HCT116 (cell line): Measurements from ENCODE around the gene ZSCAN5B. TPM values are rescaled to one million over a fixed set of nuclear protein-coding genes. Genes with fewer than 3 reads are reported as not detected.
A peak's percentile ranks its signal among the peaks of the same experiment; 100 is the strongest.

ENCODE experiments used
- ATAC-seq: fragments of 200-7000 bp; cut with Tn5 transposase; 2 replicates; pipeline ENCODE4 v1.9.1; 2020; ENCODE audit warnings: mild to moderate bottlenecking, moderate library complexity
- BruUV-seq: library from RNA; stranded (reverse); fragments of 400-500 nt; replicated peaks from 2 replicates; lab custom pipeline; 2021; lab: Mats Ljungman, UMichigan
- CTCF ChIA-PET: fragments of 300-600 bp; sonication (Branson Sonifier 250); formaldehyde crosslinking; loops from one replicate; lab custom pipeline; 2021; ENCODE audit warnings: antibody characterized with exemption; lab: Charles Lee
- POLR2A ChIA-PET: fragments of 300-600, 350-600 bp; sonication (Branson Sonifier 250); formaldehyde crosslinking; loops from one replicate; lab custom pipeline; 2021; ENCODE audit warnings: antibody characterized with exemption; lab: Charles Lee
- RAD21 ChIA-PET, 2 experiments: fragments of 300-600 bp; sonication (Branson Sonifier 250); formaldehyde crosslinking; loops; one replicate each; lab custom pipeline; 2023; ENCODE audit warnings: low total read pairs in 2 of 2; ENCODE audit not compliant: uncharacterized antibody in 2 of 2, unreplicated experiment in 2 of 2, low non-redundant PET in 1 of 2; lab: Charles Lee
- DNase-seq: peaks from one replicate; pipeline ENCODE4 v3.0.0-alpha.2; 2010; ENCODE audit warnings: low read depth, low spot score
- H2AFZ ChIP-seq: fragments of 200-600 bp; shearing (Covaris generic), sonication (generic); 2 replicates; pipeline ENCODE4 v1.6.1; 2017; ENCODE audit warnings: low read depth, mixed run types, mixed read lengths, antibody characterized with exemption, low read length; ENCODE audit not compliant: poor library complexity, severe bottlenecking
- H3K27ac ChIP-seq: 2 replicates; pipeline ENCODE4 v1.5.1; 2012; ENCODE audit warnings: low read depth, low read length
- H3K27me3 ChIP-seq: fragments of 200-600 bp; sonication (generic); 2 replicates; pipeline ENCODE4 v1.6.1; 2016; ENCODE audit warnings: mixed run types, low read length, mixed read lengths; ENCODE audit not compliant: insufficient read depth
- H3K36me3 ChIP-seq, 2 experiments: fragments of 200-500 bp in 1 of 2; fragments of 200-600 bp in 1 of 2; sonication (Bioruptor generic) in 1 of 2; sonication (generic) in 1 of 2; 2 replicates each; pipeline versions ENCODE4 v1.5.1 to v1.6.1; 2014 to 2016; ENCODE audit warnings: low read length in 2 of 2, inconsistent platforms in 1 of 2, mixed read lengths in 1 of 2, mixed run types in 1 of 2; ENCODE audit not compliant: insufficient read depth in 2 of 2, control insufficient read depth in 1 of 2
- H3K4me1 ChIP-seq, 2 experiments: fragments of 200-600 bp in 1 of 2; sonication (generic) in 1 of 2; 2 replicates each; pipeline versions ENCODE4 v1.5.1 to v1.6.1; 2012 to 2017; ENCODE audit warnings: low read length in 2 of 2, inconsistent platforms in 1 of 2, mild to moderate bottlenecking in 1 of 2, mixed read lengths in 1 of 2, mixed run types in 1 of 2, moderate library complexity in 1 of 2; ENCODE audit not compliant: insufficient read depth in 2 of 2, control insufficient read depth in 1 of 2
- H3K4me2 ChIP-seq: fragments of 200-600 bp; sonication (generic); 2 replicates; pipeline ENCODE4 v1.6.1; 2017; ENCODE audit warnings: mixed run types, low read length, mixed read lengths
- H3K4me3 ChIP-seq, 2 experiments: fragments of 200-600 bp in 1 of 2; sonication (generic) in 1 of 2; replicated peaks in 1 of 2; 2 replicates each; pipeline ENCODE4 v1.5.1; 2011 to 2016; ENCODE audit warnings: low read length in 2 of 2, control low read depth in 1 of 2, low read depth in 1 of 2, mild to moderate bottlenecking in 1 of 2, mixed read lengths in 1 of 2, mixed run types in 1 of 2
- H3K79me2 ChIP-seq: fragments of 200-600 bp; sonication (generic); 2 replicates; pipeline ENCODE4 v1.6.1; 2017; ENCODE audit warnings: mild to moderate bottlenecking, mixed run types, low read length, moderate library complexity, mixed read lengths; ENCODE audit not compliant: insufficient read depth
- H3K9ac ChIP-seq: fragments of 200-600 bp; sonication (generic); 2 replicates; pipeline ENCODE4 v1.6.1; 2016; ENCODE audit warnings: low read length, mixed read lengths
- H3K9me2 ChIP-seq: fragments of 200-600 bp; sonication (generic), shearing (Covaris generic); 2 replicates; pipeline ENCODE4 v1.6.1; 2017; ENCODE audit warnings: mixed run types, mild to moderate bottlenecking, moderate library complexity; ENCODE audit not compliant: insufficient read depth
- H3K9me3 ChIP-seq, 2 experiments: fragments of 200-500 bp in 1 of 2; fragments of 200-600 bp in 1 of 2; sonication (Bioruptor generic) in 1 of 2; sonication (generic) in 1 of 2; 2 replicates each; pipeline ENCODE4 v1.6.1; 2014 to 2017; ENCODE audit warnings: low read length in 2 of 2, mixed read lengths in 2 of 2, inconsistent platforms in 1 of 2, low read depth in 1 of 2, mild to moderate bottlenecking in 1 of 2, mixed run types in 1 of 2, moderate library complexity in 1 of 2; ENCODE audit not compliant: control insufficient read depth in 1 of 2, insufficient read depth in 1 of 2
- H4K20me1 ChIP-seq: fragments of 200-600 bp; sonication (generic), shearing (Covaris generic); 2 replicates; pipeline ENCODE4 v1.6.1; 2017; ENCODE audit warnings: mixed run types, mild to moderate bottlenecking, moderate library complexity; ENCODE audit not compliant: insufficient read depth
- CBX3 ChIP-seq: IDR thresholded peaks from 2 replicates; pipeline ENCODE4 v1.6.1; 2012; ENCODE audit warnings: low read depth
- EGR1 ChIP-seq: IDR thresholded peaks from 2 replicates; pipeline ENCODE4 v1.6.1; 2012; ENCODE audit warnings: low read depth
- ELF1 ChIP-seq: IDR thresholded peaks from 2 replicates; pipeline ENCODE4 v1.6.1; 2012; ENCODE audit warnings: low read depth, borderline replicate concordance
- EZH2 ChIP-seq: fragments of 200-600 bp; sonication (generic); IDR thresholded peaks from 2 replicates; pipeline ENCODE4 v1.6.1; 2017; ENCODE audit warnings: antibody characterized with exemption, mixed run types
- EZH2phosphoT487 ChIP-seq: fragments of 200-600 bp; IDR thresholded peaks from 2 replicates; pipeline ENCODE4 v1.6.1; 2018; ENCODE audit warnings: antibody characterized with exemption, borderline replicate concordance
- FOSL1 ChIP-seq: IDR thresholded peaks from 2 replicates; pipeline ENCODE4 v1.6.1; 2012; ENCODE audit warnings: low read depth
- JUND ChIP-seq: IDR thresholded peaks from 2 replicates; pipeline ENCODE4 v1.6.1; 2012
- RAD21 ChIP-seq: IDR thresholded peaks from 2 replicates; pipeline ENCODE4 v1.6.1; 2012; ENCODE audit warnings: low read depth, mild to moderate bottlenecking
- SP1 ChIP-seq: IDR thresholded peaks from 2 replicates; pipeline ENCODE4 v1.6.1; 2012; ENCODE audit warnings: low read depth
- SRF ChIP-seq: IDR thresholded peaks from 2 replicates; pipeline ENCODE4 v1.6.1; 2012; ENCODE audit warnings: low read depth
- YY1 ChIP-seq: IDR thresholded peaks from 2 replicates; pipeline ENCODE4 v1.6.1; 2011; ENCODE audit warnings: low read length, low read depth, moderate library complexity, mild to moderate bottlenecking; ENCODE audit not compliant: insufficient replicate concordance; ENCODE audit errors: extremely low read depth
- intact Hi-C: fragments of 100-400 bp; cut with micrococcal nuclease; formaldehyde crosslinking; loops from 2 replicates; pipeline ENCODE4 v1.10.0; 2022
- total RNA-seq: library from RNA; stranded (reverse); gene quantifications from one replicate; pipeline ENCODE4 v1.2.1, GENCODE V29; 2021; ENCODE audit not compliant: unreplicated experiment
- TF ChIP-seq, protein P1 (sequence below), 3 experiments: fragments of 200-600 bp in 1 of 3; sonication (generic) in 1 of 3; IDR thresholded peaks in 2 of 3; conservative IDR thresholded peaks in 1 of 3; 2 replicates each; pipeline ENCODE4 v1.5.1; 2012 to 2017; ENCODE audit warnings: low read depth in 2 of 3, low read length in 2 of 3, antibody characterized with exemption in 1 of 3, borderline replicate concordance in 1 of 3, control low read depth in 1 of 3, mild to moderate bottlenecking in 1 of 3, mixed read lengths in 1 of 3, mixed run types in 1 of 3, moderate library complexity in 1 of 3; ENCODE audit not compliant: insufficient read depth in 1 of 3
- TF ChIP-seq, protein P2 (sequence below): IDR thresholded peaks from 2 replicates; pipeline ENCODE4 v1.6.1; 2012; ENCODE audit warnings: low read depth

The ZSCAN5B gene
- total RNA-seq, 1 experiment from 2014 or later: not detected

DNA sequence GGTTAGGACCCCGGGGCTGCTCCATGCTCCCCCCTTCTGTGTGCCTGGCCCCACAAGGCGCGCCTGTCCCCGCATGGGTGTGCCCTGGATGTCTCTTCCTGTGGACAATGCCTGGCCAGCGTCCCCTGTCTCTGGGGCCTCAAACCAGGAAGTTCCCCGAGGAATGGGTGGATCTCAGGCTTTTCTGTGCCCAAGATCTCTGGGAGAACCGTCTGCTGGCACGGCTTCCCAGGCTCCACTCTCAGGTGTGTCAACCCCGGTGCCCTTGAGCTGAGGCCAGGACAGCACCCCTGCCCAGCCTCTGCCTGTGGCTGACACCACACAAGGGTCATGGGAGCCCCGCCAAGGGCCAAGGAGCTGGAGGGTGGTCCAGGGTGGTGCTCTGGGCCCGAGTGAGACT, 40.8 kb downstream of the ZSCAN5B start:
- no peaks in the 10 kb centered on the region for H3K79me2 ChIP-seq
- no peak overlapping the region for H3K27ac ChIP-seq
- ChIA-PET RAD21 (no interaction called here), CTCF (no interaction called here), POLR2A (no interaction called here)
- no peak overlapping the region for H3K4me3 ChIP-seq
- TF ChIP-seq SP1: no peak
- intact Hi-C loops: no loop called here
- H4K20me1 ChIP-seq: no peaks in the 10 kb centered on the region
- DNase-seq (no peak), ATAC-seq (no peak)
- H3K9me2 ChIP-seq: no peaks in the 10 kb centered on the region
- H3K27me3 ChIP-seq: no peaks in the 10 kb centered on the region
- H3K4me2 ChIP-seq: no peak overlapping the region
- no peaks in the 10 kb centered on the region for H3K9me3 ChIP-seq
- H3K36me3 ChIP-seq: 0 out of 4 replicates have a peak, but pooled peaks cover 0 to 2% of the 10 kb centered on the region in 2 experiments
- no peak overlapping the region for H2AFZ ChIP-seq
- BruUV-seq: no TSS peak
- H3K9ac ChIP-seq: no peak overlapping the region
- H3K4me1 ChIP-seq: no peaks in the 10 kb centered on the region

DNA sequence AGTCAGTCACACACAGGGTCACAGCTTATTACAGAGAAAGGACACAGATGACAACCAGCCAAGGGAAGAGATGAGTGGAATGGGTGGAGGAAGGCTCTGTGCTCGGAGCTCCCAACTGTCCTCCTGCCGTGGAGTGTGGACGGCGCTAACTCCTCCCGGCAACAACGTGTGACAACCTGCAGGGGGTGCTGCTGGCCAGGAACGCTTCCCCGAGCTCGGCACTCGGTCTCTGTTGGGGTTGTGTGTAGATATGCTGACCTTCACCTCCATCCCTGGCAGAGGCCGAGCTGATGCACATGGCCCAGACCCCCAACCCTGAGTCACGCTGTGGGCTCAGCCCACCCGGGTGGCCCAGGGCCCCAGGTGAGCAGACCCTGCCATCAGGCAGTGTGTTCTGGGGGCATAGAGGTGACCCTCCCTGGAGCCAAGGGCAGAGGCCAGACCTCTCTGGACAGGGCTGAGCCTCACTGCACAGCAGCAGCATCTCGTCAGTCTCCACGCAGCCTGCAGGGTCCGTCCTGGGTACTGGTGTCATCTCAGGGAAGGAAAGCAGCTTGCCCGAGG, 42.4 kb downstream of the ZSCAN5B start:
- Histone ChIP-seq H3K9me3 (no peaks in the 10 kb centered on the region), H4K20me1 (no peaks in the 10 kb centered on the region), H3K4me3 (no peak overlapping the region), H3K27me3 (no peaks in the 10 kb centered on the region), H3K9me2 (no peaks in the 10 kb centered on the region), H2AFZ (no peak overlapping the region), H3K4me2 (no peak overlapping the region), H3K79me2 (no peaks in the 10 kb centered on the region), H3K27ac (no peak overlapping the region), H3K4me1 (no peaks in the 10 kb centered on the region), H3K9ac (no peak overlapping the region), H3K36me3 (0 out of 4 replicates have a peak, but pooled peaks cover 0 to 2% of the 10 kb centered on the region in 2 experiments)
- intact Hi-C loops: no loop called here
- no TSS peak for BruUV-seq
- CTCF ChIA-PET: interaction anchor here (0.5 to 1.5 kb wide), 8 partner anchors 17 to 667 kb away, joined by 3 to 7 read pairs (median 3); partner anchors contain the start of gene SSC5D
- DNase-seq: no peak
- ATAC-seq: peak; percentile 77
- POLR2A ChIA-PET: interaction anchor here (0.7 kb wide), 1 partner anchor 14 kb away, joined by 4 read pairs; the partner anchor contains the start of gene ZNF444
- RAD21 ChIA-PET: no interaction called here
- TF ChIP-seq, protein P1, sequence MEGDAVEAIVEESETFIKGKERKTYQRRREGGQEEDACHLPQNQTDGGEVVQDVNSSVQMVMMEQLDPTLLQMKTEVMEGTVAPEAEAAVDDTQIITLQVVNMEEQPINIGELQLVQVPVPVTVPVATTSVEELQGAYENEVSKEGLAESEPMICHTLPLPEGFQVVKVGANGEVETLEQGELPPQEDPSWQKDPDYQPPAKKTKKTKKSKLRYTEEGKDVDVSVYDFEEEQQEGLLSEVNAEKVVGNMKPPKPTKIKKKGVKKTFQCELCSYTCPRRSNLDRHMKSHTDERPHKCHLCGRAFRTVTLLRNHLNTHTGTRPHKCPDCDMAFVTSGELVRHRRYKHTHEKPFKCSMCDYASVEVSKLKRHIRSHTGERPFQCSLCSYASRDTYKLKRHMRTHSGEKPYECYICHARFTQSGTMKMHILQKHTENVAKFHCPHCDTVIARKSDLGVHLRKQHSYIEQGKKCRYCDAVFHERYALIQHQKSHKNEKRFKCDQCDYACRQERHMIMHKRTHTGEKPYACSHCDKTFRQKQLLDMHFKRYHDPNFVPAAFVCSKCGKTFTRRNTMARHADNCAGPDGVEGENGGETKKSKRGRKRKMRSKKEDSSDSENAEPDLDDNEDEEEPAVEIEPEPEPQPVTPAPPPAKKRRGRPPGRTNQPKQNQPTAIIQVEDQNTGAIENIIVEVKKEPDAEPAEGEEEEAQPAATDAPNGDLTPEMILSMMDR (IDR thresholded peaks at IDR 0.05 in 2 of 3, conservative IDR thresholded peaks at IDR 0.05 in 1 of 3; ENCODE audit: borderline replicate concordance in 1 of 3, insufficient read depth in 1 of 3, low read depth in 2 of 3, low read length in 2 of 3): peak in 2 of 3 experiments; percentile 58 to 61; a peak in 4 of 6 replicates
- no peak for TF ChIP-seq ELF1
- TF ChIP-seq SRF: no peak
- TF ChIP-seq SP1: no peak
- no peak for TF ChIP-seq CBX3
- no peak for TF ChIP-seq EGR1
- no peak for TF ChIP-seq YY1
- TF ChIP-seq JUND: no peak
- peak; percentile 32; the same call in 1 of the 2 replicates for TF ChIP-seq RAD21
- no peak for TF ChIP-seq EZH2phosphoT487
- no peak for TF ChIP-seq FOSL1
- TF ChIP-seq EZH2: no peak
- TF ChIP-seq, protein P2, sequence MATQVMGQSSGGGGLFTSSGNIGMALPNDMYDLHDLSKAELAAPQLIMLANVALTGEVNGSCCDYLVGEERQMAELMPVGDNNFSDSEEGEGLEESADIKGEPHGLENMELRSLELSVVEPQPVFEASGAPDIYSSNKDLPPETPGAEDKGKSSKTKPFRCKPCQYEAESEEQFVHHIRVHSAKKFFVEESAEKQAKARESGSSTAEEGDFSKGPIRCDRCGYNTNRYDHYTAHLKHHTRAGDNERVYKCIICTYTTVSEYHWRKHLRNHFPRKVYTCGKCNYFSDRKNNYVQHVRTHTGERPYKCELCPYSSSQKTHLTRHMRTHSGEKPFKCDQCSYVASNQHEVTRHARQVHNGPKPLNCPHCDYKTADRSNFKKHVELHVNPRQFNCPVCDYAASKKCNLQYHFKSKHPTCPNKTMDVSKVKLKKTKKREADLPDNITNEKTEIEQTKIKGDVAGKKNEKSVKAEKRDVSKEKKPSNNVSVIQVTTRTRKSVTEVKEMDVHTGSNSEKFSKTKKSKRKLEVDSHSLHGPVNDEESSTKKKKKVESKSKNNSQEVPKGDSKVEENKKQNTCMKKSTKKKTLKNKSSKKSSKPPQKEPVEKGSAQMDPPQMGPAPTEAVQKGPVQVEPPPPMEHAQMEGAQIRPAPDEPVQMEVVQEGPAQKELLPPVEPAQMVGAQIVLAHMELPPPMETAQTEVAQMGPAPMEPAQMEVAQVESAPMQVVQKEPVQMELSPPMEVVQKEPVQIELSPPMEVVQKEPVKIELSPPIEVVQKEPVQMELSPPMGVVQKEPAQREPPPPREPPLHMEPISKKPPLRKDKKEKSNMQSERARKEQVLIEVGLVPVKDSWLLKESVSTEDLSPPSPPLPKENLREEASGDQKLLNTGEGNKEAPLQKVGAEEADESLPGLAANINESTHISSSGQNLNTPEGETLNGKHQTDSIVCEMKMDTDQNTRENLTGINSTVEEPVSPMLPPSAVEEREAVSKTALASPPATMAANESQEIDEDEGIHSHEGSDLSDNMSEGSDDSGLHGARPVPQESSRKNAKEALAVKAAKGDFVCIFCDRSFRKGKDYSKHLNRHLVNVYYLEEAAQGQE: no peak
